B cell (primary cell): ENCODE data around the gene NAB2. TPM values are rescaled to one million over a fixed set of nuclear protein-coding genes. Genes with fewer than 3 reads are reported as not detected.

ENCODE experiments used
- ATAC-seq: fragments of 200-7000 bp; cut with Tn5 transposase; one replicate; pipeline ENCODE4 v1.10.0; 2021; ENCODE audit warnings: low read depth, mild to moderate bottlenecking, moderate number of reproducible peaks, moderate library complexity
- CTCF ChIA-PET: fragments of 350-600 bp; sonication (Branson Sonifier 250); formaldehyde crosslinking; loops from one replicate; lab custom pipeline; 2021; ENCODE audit warnings: antibody characterized with exemption, inconsistent platforms; lab: Charles Lee
- POLR2A ChIA-PET: fragments of 350-600 bp; sonication (Branson Sonifier 250); formaldehyde crosslinking; loops from one replicate; lab custom pipeline; 2021; ENCODE audit warnings: antibody characterized with exemption; lab: Charles Lee
- DNase-seq: peaks from one replicate; pipeline ENCODE4 v3.0.0; 2013
- H2AFZ ChIP-seq: 2 replicates; pipeline ENCODE4 v1.6.1; 2012; ENCODE audit warnings: mild to moderate bottlenecking, low read depth, low read length; ENCODE audit not compliant: insufficient read depth, poor library complexity, severe bottlenecking
- H3K27ac ChIP-seq, 2 donors: 1 replicate in 1 of 2; 2 replicates in 1 of 2; pipeline ENCODE4 v1.5.1; 2012 to 2013; ENCODE audit warnings: low read length in 2 of 2, mild to moderate bottlenecking in 2 of 2, moderate library complexity in 1 of 2
- H3K27me3 ChIP-seq, 4 experiments: fragments of 200-600 bp in 1 of 4; sonication (generic) in 1 of 4; replicated peaks in 1 of 4; 1 replicate in 2 of 4; 2 replicates in 2 of 4; pipeline versions ENCODE4 v1.6.1 to v1.7.0; 2013 to 2016; ENCODE audit warnings: low read length in 3 of 4, mild to moderate bottlenecking in 2 of 4, mixed read lengths in 1 of 4, moderate library complexity in 1 of 4; ENCODE audit not compliant: insufficient read depth in 4 of 4, control insufficient read depth in 3 of 4; ENCODE audit errors: control extremely low read depth in 1 of 4
- H3K36me3 ChIP-seq, 2 experiments: replicated peaks in 1 of 2; 1 replicate in 1 of 2; 2 replicates in 1 of 2; pipeline versions ENCODE4 v1.6.1 to v1.7.1; 2013; ENCODE audit warnings: low read length in 1 of 2; ENCODE audit not compliant: insufficient read depth in 2 of 2, control insufficient read depth in 1 of 2; ENCODE audit errors: control extremely low read depth in 1 of 2, extremely low read depth in 1 of 2
- H3K4me1 ChIP-seq, 2 donors: fragments of 200-600 bp in 1 of 2; sonication (generic) in 1 of 2; 1 replicate in 1 of 2; 2 replicates in 1 of 2; pipeline versions ENCODE4 v1.5.1 to v1.6.1; 2013 to 2017; ENCODE audit warnings: low read length in 2 of 2; ENCODE audit not compliant: control insufficient read depth in 2 of 2, insufficient read depth in 2 of 2
- H3K4me2 ChIP-seq: replicated peaks from 2 replicates; pipeline ENCODE3; 2012; ENCODE audit warnings: mild to moderate bottlenecking, low read depth, low read length; ENCODE audit not compliant: poor library complexity, severe bottlenecking
- H3K4me3 ChIP-seq, 5 experiments: fragments of 200-600 bp in 1 of 5; sonication (generic) in 1 of 5; 1 replicate in 3 of 5; 2 replicates in 2 of 5; pipeline versions ENCODE4 v1.5.1 to v1.7.0; 2011 to 2016; ENCODE audit warnings: low read length in 4 of 5, mild to moderate bottlenecking in 4 of 5, low read depth in 2 of 5, control low read depth in 1 of 5, moderate library complexity in 1 of 5; ENCODE audit not compliant: insufficient read depth in 1 of 5; ENCODE audit errors: control extremely low read depth in 1 of 5, extremely low read depth in 1 of 5
- H3K79me2 ChIP-seq: fragments of 200-600 bp; sonication (generic); one replicate; pipeline ENCODE4 v1.6.0; 2016; ENCODE audit warnings: low read length; ENCODE audit not compliant: control insufficient read depth, insufficient read depth
- H3K9ac ChIP-seq: fragments of 200-600 bp; sonication (generic); 2 replicates; pipeline ENCODE4 v1.6.1; 2017; ENCODE audit warnings: mild to moderate bottlenecking, low read length, moderate library complexity
- H3K9me3 ChIP-seq, 3 donors: one replicate each; pipeline versions ENCODE4 v1.6.1 to v1.7.1; 2013; ENCODE audit warnings: low read length in 2 of 3; ENCODE audit not compliant: control insufficient read depth in 2 of 3, insufficient read depth in 1 of 3; ENCODE audit errors: control extremely low read depth in 1 of 3
- H4K20me1 ChIP-seq: 2 replicates; pipeline ENCODE4 v1.6.0; 2012; ENCODE audit warnings: mild to moderate bottlenecking, low read length; ENCODE audit not compliant: insufficient read depth, control insufficient read depth, poor library complexity, severe bottlenecking
- H3K27ac Mint-ChIP-seq: one replicate; pipeline ENCODE4 v1.8.0; 2021; ENCODE audit warnings: mixed read lengths
- H3K27me3 Mint-ChIP-seq: one replicate; pipeline ENCODE4 v1.8.0; 2021; ENCODE audit warnings: mixed read lengths
- H3K4me1 Mint-ChIP-seq: one replicate; pipeline ENCODE4 v1.8.0; 2021; ENCODE audit warnings: mixed read lengths
- H3K4me3 Mint-ChIP-seq: one replicate; pipeline ENCODE4 v1.8.0; 2021; ENCODE audit warnings: mixed read lengths
- H3K9me3 Mint-ChIP-seq: one replicate; pipeline ENCODE4 v1.8.0; 2022; ENCODE audit warnings: mixed read lengths; ENCODE audit not compliant: insufficient read depth
- CTCF ChIP-seq: fragments of 200-600 bp; IDR thresholded peaks from one replicate; pipeline ENCODE4 v1.8.0; 2022; ENCODE audit warnings: antibody characterized with exemption, mild to moderate bottlenecking
- EZH2 ChIP-seq: IDR thresholded peaks from 2 replicates; pipeline ENCODE4 v1.6.1; 2012; ENCODE audit warnings: borderline replicate concordance, low read depth, mild to moderate bottlenecking, moderate library complexity, low read length; ENCODE audit not compliant: insufficient read depth, poor library complexity, severe bottlenecking
- WGBS: methylation state at CpG from one replicate; pipeline ENCODE4 v1.1.5; 2013; ENCODE audit warnings: missing lambda C conversion rate; ENCODE audit not compliant: insufficient coverage; 5-methylcytosine and 5-hydroxymethylcytosine counted together
- intact Hi-C: fragments of 100-400 bp; cut with micrococcal nuclease; formaldehyde crosslinking; loops from one replicate; pipeline ENCODE4 v1.10.0; 2022
- polyA plus RNA-seq: library from polyadenylated mRNA; depleted of rRNA; stranded (reverse); fragments of >200 nt; gene quantifications from 2 replicates; pipeline ENCODE4 v1.2.3, GENCODE V29; 2012
- total RNA-seq, 2 donors: library from RNA; stranded (reverse); fragments of 120-200 nt in 1 of 2; gene quantifications; 1 replicate in 1 of 2; 2 replicates in 1 of 2; pipeline versions ENCODE4 v1.2.3 to v1.2.4, GENCODE V29; 2013 to 2022

The NAB2 gene
- total and polyA plus RNA-seq, 2 donors (not counting 1 experiment from before 2014, with no cell fraction given): 6.7 to 52.1 TPM

GRCh38 chr12:57141249-57141648 is 52.3 kb downstream of the NAB2 start:
- H2AFZ ChIP-seq: no peak overlapping the region
- WGBS: 94% methylated on average over 8 of the region's 8 CpGs
- no peak overlapping the region for H3K27ac ChIP-seq
- Mint-ChIP-seq H3K9me3 (no peaks in the 10 kb centered on the region), H3K27me3 (no peaks in the 10 kb centered on the region), H3K4me3 (no peak overlapping the region), H3K27ac (no peak overlapping the region), H3K4me1 (no peaks in the 10 kb centered on the region)
- no peaks in the 10 kb centered on the region for H3K9me3 ChIP-seq
- no peak overlapping the region for H3K4me2 ChIP-seq
- no peak for ATAC-seq
- CTCF ChIA-PET: interaction anchor here (1.0 kb wide), 1 partner anchor 13 kb away, joined by 3 read pairs; no protein-coding TSS in a partner anchor
- no peaks in the 10 kb centered on the region for H4K20me1 ChIP-seq
- no peak for DNase-seq
- no peaks in the 10 kb centered on the region for H3K79me2 ChIP-seq
- H3K27me3 ChIP-seq: no peaks in the 10 kb centered on the region
- intact Hi-C loops: no loop called here
- POLR2A ChIA-PET: no interaction called here
- no peak overlapping the region for H3K4me3 ChIP-seq
- H3K36me3 ChIP-seq: no peaks in the 10 kb centered on the region
- TF ChIP-seq EZH2 (no peak), CTCF (no peak)
- H3K4me1 ChIP-seq: no peaks in the 10 kb centered on the region
- no peak overlapping the region for H3K9ac ChIP-seq

GRCh38 chr12:57142121-57142520 is 53.2 kb downstream of the NAB2 start:
- ChIA-PET POLR2A (no interaction called here), CTCF (interaction anchor here (1.0 kb wide), 1 partner anchor 13 kb away, joined by 3 read pairs; no protein-coding TSS in a partner anchor)
- H3K27me3 ChIP-seq: no peaks in the 10 kb centered on the region
- no peaks in the 10 kb centered on the region for H3K4me1 ChIP-seq
- peak overlapping the region; percentile 35 for H3K27ac Mint-ChIP-seq
- H3K4me1 Mint-ChIP-seq: no peaks in the 10 kb centered on the region
- H3K36me3 ChIP-seq: no peaks in the 10 kb centered on the region
- ATAC-seq (no peak), DNase-seq (no peak)
- no peak overlapping the region for H2AFZ ChIP-seq
- intact Hi-C loops: no loop called here
- H3K4me3 ChIP-seq: no peak overlapping the region
- no peak overlapping the region for H3K9ac ChIP-seq
- no peaks in the 10 kb centered on the region for H3K27me3 Mint-ChIP-seq
- H3K9me3 ChIP-seq: no peaks in the 10 kb centered on the region
- 90% methylated on average over 5 of the region's 9 CpGs for WGBS
- H3K27ac ChIP-seq: no peak overlapping the region
- no peak for TF ChIP-seq EZH2
- no peaks in the 10 kb centered on the region for H3K79me2 ChIP-seq
- no peak overlapping the region for H3K4me3 Mint-ChIP-seq
- H3K4me2 ChIP-seq: no peak overlapping the region
- H4K20me1 ChIP-seq: no peaks in the 10 kb centered on the region
- H3K9me3 Mint-ChIP-seq: no peaks in the 10 kb centered on the region
